Kidney epithelial cell (primary cell): Measurements from ENCODE around the gene MTHFS. TPM values are rescaled to one million over a fixed set of nuclear protein-coding genes. Genes with fewer than 3 reads are reported as not detected.

Source experiments
- DNase-seq: peaks from one replicate; pipeline ENCODE4 v3.0.0-alpha.2; 2010; ENCODE audit warnings: low read depth
- H3K27me3 ChIP-seq: 2 replicates; pipeline ENCODE4 v1.6.0; 2011; ENCODE audit warnings: low read length; ENCODE audit not compliant: control insufficient read depth, insufficient read depth
- H3K36me3 ChIP-seq: 2 replicates; pipeline ENCODE4 v1.5.1; 2011; ENCODE audit warnings: low read length; ENCODE audit not compliant: control insufficient read depth, insufficient read depth
- H3K4me3 ChIP-seq: 2 replicates; pipeline ENCODE4 v1.5.1; 2011; ENCODE audit warnings: low read depth, mild to moderate bottlenecking, control low read depth, low read length
- total RNA-seq: library from RNA; depleted of rRNA; stranded (reverse); fragments of >200 nt; gene quantifications from 2 replicates; pipeline ENCODE4 v1.2.3, GENCODE V29; 2015
- TF ChIP-seq, protein P1 (sequence below): IDR thresholded peaks from 2 replicates; pipeline ENCODE4 v1.5.1; 2011; ENCODE audit warnings: mild to moderate bottlenecking, moderate library complexity, low read length, control low read depth, inconsistent platforms; ENCODE audit not compliant: insufficient read depth, poor library complexity, severe bottlenecking

MTHFS gene
- total RNA-seq, 1 donor from 2014 or later: 36.5 TPM

DNA sequence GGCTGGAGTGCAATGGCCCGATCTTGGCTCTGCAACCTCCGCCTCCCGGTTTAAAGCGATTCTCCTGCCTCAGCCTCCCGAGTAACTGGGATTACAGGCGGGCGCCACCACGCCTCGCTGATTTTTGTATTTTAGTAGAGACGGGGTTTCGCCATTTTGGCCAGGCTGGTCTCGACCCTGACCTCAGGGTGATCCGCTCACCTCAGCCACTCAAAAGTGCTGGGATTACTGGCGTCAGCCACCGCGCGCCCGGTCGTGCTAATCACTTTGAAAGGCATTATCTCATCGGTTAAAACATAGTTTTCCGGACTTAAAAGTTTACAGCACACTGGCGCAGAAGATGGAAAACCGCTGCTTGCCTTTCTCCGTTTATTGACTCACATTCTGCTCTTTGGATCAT lies 27.6 kb upstream of the MTHFS start:
- Histone ChIP-seq H3K4me3 (peak overlapping the region; percentile 80), H3K36me3 (peaks cover 2% of the 10 kb centered on the region), H3K27me3 (no peaks in the 10 kb centered on the region)
- DNase-seq: no peak
- TF ChIP-seq, protein P1, sequence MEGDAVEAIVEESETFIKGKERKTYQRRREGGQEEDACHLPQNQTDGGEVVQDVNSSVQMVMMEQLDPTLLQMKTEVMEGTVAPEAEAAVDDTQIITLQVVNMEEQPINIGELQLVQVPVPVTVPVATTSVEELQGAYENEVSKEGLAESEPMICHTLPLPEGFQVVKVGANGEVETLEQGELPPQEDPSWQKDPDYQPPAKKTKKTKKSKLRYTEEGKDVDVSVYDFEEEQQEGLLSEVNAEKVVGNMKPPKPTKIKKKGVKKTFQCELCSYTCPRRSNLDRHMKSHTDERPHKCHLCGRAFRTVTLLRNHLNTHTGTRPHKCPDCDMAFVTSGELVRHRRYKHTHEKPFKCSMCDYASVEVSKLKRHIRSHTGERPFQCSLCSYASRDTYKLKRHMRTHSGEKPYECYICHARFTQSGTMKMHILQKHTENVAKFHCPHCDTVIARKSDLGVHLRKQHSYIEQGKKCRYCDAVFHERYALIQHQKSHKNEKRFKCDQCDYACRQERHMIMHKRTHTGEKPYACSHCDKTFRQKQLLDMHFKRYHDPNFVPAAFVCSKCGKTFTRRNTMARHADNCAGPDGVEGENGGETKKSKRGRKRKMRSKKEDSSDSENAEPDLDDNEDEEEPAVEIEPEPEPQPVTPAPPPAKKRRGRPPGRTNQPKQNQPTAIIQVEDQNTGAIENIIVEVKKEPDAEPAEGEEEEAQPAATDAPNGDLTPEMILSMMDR: no peak

- peak; percentile 82 for DNase-seq
- TF ChIP-seq, protein P1: no peak
- Histone ChIP-seq H3K27me3 (no peaks in the 10 kb centered on the region), H3K36me3 (peaks cover 5% of the 10 kb centered on the region), H3K4me3 (peak overlapping the region; percentile 80)
These were observed 26.8 kb upstream of the MTHFS start for GRCh38 chr15:79923515-79924169.

- no peak for DNase-seq
- Histone ChIP-seq H3K27me3 (no peaks in the 10 kb centered on the region), H3K4me3 (peak overlapping the region; percentile 80), H3K36me3 (peaks cover 5% of the 10 kb centered on the region)
- TF ChIP-seq, protein P1: no peak
These were observed 26.3 kb upstream of the MTHFS start for GRCh38 chr15:79923079-79923514.

- Histone ChIP-seq H3K4me3 (peak overlapping the region; percentile 80), H3K27me3 (no peaks in the 10 kb centered on the region), H3K36me3 (peaks cover 5% of the 10 kb centered on the region)
- TF ChIP-seq, protein P1: no peak
- DNase-seq: no peak
These were observed 25.8 kb upstream of the MTHFS start for GRCh38 chr15:79922512-79923078.

DNA sequence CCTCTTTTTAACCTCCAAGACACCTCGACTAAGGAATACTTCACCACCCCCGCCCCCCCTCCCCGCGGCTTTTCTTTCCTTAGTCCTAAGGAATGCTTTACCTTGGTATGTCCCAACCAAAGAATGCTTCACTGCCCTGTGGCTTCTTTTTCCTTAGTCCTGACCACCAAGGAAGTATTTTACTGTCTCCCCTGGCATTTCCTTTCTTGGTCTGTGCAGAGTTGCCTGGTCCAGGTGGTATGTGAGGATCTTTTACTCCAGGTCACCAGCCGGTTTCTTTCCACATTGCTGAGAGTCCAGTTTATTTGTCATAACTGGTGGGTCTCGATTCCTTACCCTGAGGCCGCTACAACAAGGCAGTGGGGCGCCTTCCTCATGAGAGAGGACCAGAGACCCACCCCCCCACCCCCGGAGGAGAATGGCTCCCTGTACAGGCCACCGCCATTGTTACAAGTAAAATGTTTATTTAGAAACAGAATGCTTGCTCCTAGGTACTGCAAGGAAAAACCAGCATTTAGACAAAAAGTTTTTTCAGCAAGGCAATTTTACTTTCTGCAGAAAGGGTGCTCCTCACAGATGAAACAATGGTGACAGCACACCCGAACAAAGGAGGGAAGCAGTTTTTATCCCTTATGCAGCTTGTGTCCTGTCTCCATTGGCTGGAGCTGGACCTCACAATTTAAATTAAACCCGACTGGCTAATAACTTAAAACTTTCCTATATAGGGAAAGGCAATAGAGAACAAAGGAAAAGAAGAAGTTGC lies 23.1 kb upstream of the MTHFS start:
- Histone ChIP-seq H3K36me3 (peaks cover 6% of the 10 kb centered on the region), H3K27me3 (no peaks in the 10 kb centered on the region), H3K4me3 (no peak overlapping the region)
- TF ChIP-seq, protein P1: no peak
- no peak for DNase-seq
